ENCODE data around the gene DNHD1.

GRCh38 chr11:6541356-6541755 lies 44.3 kb downstream of the DNHD1 start:
- TF ChIP-seq CTCF (IDR thresholded peaks at IDR 0.05) (no peak), POLR2AphosphoS5 (IDR thresholded peaks at IDR 0.05; ENCODE audit: insufficient read depth in 1 of 2, low read depth in 1 of 2) (no peak), POLR2A (IDR thresholded peaks at IDR 0.05) (no peak)

Measured in vagina (tissue), 2 donors.